ENCODE data around the gene MS4A15.

MS4A15 gene

GRCh38 chr11:60719391-60719790 lies 37.3 kb upstream of the MS4A15 start:
- FAIRE-seq (no peak), DNase-seq (ENCODE audit: insufficient read length, low spot score) (no peak)
- TF ChIP-seq, protein P1, sequence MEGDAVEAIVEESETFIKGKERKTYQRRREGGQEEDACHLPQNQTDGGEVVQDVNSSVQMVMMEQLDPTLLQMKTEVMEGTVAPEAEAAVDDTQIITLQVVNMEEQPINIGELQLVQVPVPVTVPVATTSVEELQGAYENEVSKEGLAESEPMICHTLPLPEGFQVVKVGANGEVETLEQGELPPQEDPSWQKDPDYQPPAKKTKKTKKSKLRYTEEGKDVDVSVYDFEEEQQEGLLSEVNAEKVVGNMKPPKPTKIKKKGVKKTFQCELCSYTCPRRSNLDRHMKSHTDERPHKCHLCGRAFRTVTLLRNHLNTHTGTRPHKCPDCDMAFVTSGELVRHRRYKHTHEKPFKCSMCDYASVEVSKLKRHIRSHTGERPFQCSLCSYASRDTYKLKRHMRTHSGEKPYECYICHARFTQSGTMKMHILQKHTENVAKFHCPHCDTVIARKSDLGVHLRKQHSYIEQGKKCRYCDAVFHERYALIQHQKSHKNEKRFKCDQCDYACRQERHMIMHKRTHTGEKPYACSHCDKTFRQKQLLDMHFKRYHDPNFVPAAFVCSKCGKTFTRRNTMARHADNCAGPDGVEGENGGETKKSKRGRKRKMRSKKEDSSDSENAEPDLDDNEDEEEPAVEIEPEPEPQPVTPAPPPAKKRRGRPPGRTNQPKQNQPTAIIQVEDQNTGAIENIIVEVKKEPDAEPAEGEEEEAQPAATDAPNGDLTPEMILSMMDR (IDR thresholded peaks at IDR 0.05; ENCODE audit: insufficient read depth, missing control alignments): no peak

DNA sequence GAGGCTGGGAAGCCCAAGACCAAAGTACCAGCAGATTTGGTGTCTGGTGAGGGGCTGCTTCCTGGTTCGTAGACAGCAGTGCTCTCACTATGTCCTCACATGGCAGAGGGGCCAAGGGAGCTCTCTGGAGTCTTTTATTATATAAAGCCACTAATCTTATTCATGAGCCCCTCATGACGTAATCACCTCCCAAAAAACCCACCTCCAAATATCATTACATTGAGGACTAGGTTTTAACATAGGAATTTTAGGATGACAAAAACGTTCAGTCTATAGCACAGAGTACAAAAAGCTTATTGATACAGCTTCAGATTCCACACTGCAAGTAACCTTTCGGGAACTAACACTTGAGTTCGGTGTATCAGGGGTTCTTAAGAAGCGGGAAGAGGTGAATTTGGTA lies 36.2 kb upstream of the MS4A15 start:
- no peak for DNase-seq (ENCODE audit: insufficient read length, low spot score)
- FAIRE-seq: no peak
- TF ChIP-seq, protein P1 (IDR thresholded peaks at IDR 0.05; ENCODE audit: insufficient read depth, missing control alignments): no peak

GRCh38 chr11:60724420-60724819 lies 32.2 kb upstream of the MS4A15 start, which contains the start of gene MS4A18:
MS4A18 (plus strand) TSS chr11:60724720.
- no peak for FAIRE-seq
- TF ChIP-seq, protein P1 (IDR thresholded peaks at IDR 0.05; ENCODE audit: insufficient read depth, missing control alignments): no peak
- no peak for DNase-seq (ENCODE audit: insufficient read length, low spot score)

GRCh38 chr11:60725592-60725991 lies 31.1 kb upstream of the MS4A15 start:
- TF ChIP-seq, protein P1 (IDR thresholded peaks at IDR 0.05; ENCODE audit: insufficient read depth, missing control alignments): no peak
- no peak for FAIRE-seq
- no peak for DNase-seq (ENCODE audit: insufficient read length, low spot score)

- TF ChIP-seq, protein P1 (IDR thresholded peaks at IDR 0.05; ENCODE audit: insufficient read depth, missing control alignments): no peak
- FAIRE-seq: no peak
- DNase-seq (ENCODE audit: insufficient read length, low spot score): no peak
Measured at GRCh38 chr11:60731586-60731985, 25.1 kb upstream of the MS4A15 start.

DNA sequence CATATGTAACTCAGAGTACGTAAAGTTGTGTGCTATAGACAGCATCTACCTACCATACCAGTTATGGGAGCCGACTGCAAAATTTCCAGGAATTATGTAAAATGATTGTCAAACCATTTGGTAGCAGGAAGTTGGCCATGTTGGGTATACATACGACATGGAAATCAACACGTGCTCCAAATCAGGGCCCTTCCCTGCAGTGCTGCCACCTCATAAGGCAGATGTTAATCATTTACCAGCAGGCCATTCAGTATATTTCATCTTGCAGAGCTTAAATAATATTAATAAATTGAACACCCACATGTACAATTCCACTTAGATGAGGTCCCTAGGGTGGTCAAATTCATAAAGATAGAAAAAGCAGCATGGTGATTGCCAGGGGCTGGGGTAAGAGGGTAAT lies 22.4 kb upstream of the MS4A15 start:
- DNase-seq (ENCODE audit: insufficient read length, low spot score) (no peak), FAIRE-seq (no peak)
- TF ChIP-seq, protein P1 (IDR thresholded peaks at IDR 0.05; ENCODE audit: insufficient read depth, missing control alignments): no peak

GRCh38 chr11:60739114-60739513 lies 17.6 kb upstream of the MS4A15 start:
- DNase-seq (ENCODE audit: insufficient read length, low spot score) (no peak), FAIRE-seq (no peak)
- TF ChIP-seq, protein P1 (IDR thresholded peaks at IDR 0.05; ENCODE audit: insufficient read depth, missing control alignments): no peak
